GM23338 (cell line): ENCODE results near the gene TIMM10. TPM values are rescaled to one million over a fixed set of nuclear protein-coding genes. Genes with fewer than 3 reads are reported as not detected.

Source experiments
- ATAC-seq: fragments of 200-7000 bp; cut with Tn5 transposase; 3 replicates; pipeline ENCODE4 v1.9.1; 2020
- DNase-seq: peaks from one replicate; pipeline ENCODE4 v3.0.0-alpha.2; 2015; ENCODE audit warnings: low spot score
- H2AFZ ChIP-seq: fragments of 200-600 bp; sonication (generic); 2 replicates; pipeline ENCODE4 v1.8.0; 2016; ENCODE audit warnings: antibody characterized with exemption, mild to moderate bottlenecking, moderate library complexity
- H3F3A ChIP-seq: fragments of 200-600 bp; sonication (generic); replicated peaks from 2 replicates; pipeline ENCODE4 v1.8.0; 2017; ENCODE audit warnings: antibody characterized with exemption, mixed run types, low read depth
- H3K27ac ChIP-seq: fragments of 200-600 bp; sonication (generic); 2 replicates; pipeline ENCODE4 v1.6.1; 2016; ENCODE audit warnings: low read depth
- H3K27me3 ChIP-seq: fragments of 200-600 bp; sonication (generic); 2 replicates; pipeline ENCODE4 v1.8.0; 2016; ENCODE audit warnings: mild to moderate bottlenecking, mixed run types, moderate library complexity; ENCODE audit not compliant: insufficient read depth
- H3K36me3 ChIP-seq: fragments of 200-600 bp; sonication (generic); 2 replicates; pipeline ENCODE4 v1.8.0; 2016; ENCODE audit warnings: mild to moderate bottlenecking; ENCODE audit not compliant: insufficient read depth
- H3K4me1 ChIP-seq: fragments of 200-600 bp; sonication (generic); 2 replicates; pipeline ENCODE4 v1.8.0; 2016; ENCODE audit warnings: mild to moderate bottlenecking, moderate library complexity; ENCODE audit not compliant: insufficient read depth
- H3K4me2 ChIP-seq: fragments of 200-600 bp; sonication (generic); 2 replicates; pipeline ENCODE4 v1.7.1; 2017; ENCODE audit warnings: mixed run types
- H3K4me3 ChIP-seq: fragments of 200-600 bp; sonication (generic); 2 replicates; pipeline ENCODE4 v1.6.1; 2016; ENCODE audit warnings: mixed run types
- H3K79me2 ChIP-seq: fragments of 200-600 bp; sonication (generic); replicated peaks from 2 replicates; pipeline ENCODE4 v1.8.0; 2017; ENCODE audit warnings: mild to moderate bottlenecking; ENCODE audit not compliant: insufficient read depth
- H3K9me2 ChIP-seq: fragments of 200-600 bp; sonication (generic); 2 replicates; pipeline ENCODE4 v1.8.0; 2017; ENCODE audit not compliant: insufficient read depth
- H4K20me1 ChIP-seq: fragments of 200-600 bp; sonication (generic); replicated peaks from 2 replicates; pipeline ENCODE4 v1.8.0; 2017; ENCODE audit warnings: mild to moderate bottlenecking; ENCODE audit not compliant: insufficient read depth
- H3K27ac Mint-ChIP-seq: 2 replicates; pipeline ENCODE4 v1.8.0; 2020; ENCODE audit warnings: inconsistent platforms, mild to moderate bottlenecking, moderate library complexity, mixed read lengths
- H3K27me3 Mint-ChIP-seq: 3 replicates; pipeline ENCODE4 v1.8.0; 2022; ENCODE audit warnings: low read depth, mild to moderate bottlenecking, moderate library complexity, mixed read lengths, inconsistent platforms; ENCODE audit not compliant: insufficient read depth, poor library complexity
- H3K36me3 Mint-ChIP-seq: 3 replicates; pipeline ENCODE4 v1.8.0; 2021; ENCODE audit warnings: low read depth, mild to moderate bottlenecking, inconsistent platforms, moderate library complexity, mixed read lengths
- H3K4me1 Mint-ChIP-seq: 3 replicates; pipeline ENCODE4 v1.8.0; 2020; ENCODE audit warnings: mild to moderate bottlenecking, inconsistent platforms, mixed read lengths
- H3K4me3 Mint-ChIP-seq: 3 replicates; pipeline ENCODE4 v1.8.0; 2021; ENCODE audit warnings: moderate library complexity, mild to moderate bottlenecking, inconsistent platforms, mixed read lengths
- H3K9me3 Mint-ChIP-seq: 3 replicates; pipeline ENCODE4 v1.8.0; 2020; ENCODE audit warnings: moderate library complexity, mild to moderate bottlenecking, inconsistent platforms, mixed read lengths
- CREB1 ChIP-seq: fragments of 250-450 bp; sonication (Bioruptor Pico); IDR thresholded peaks from 2 replicates; pipeline ENCODE4 v1.5.0; 2020; ENCODE audit warnings: low read depth, mild to moderate bottlenecking, moderate library complexity
- CTCF ChIP-seq, 2 experiments: fragments of 200-600 bp in 1 of 2; sonication (generic) in 1 of 2; conservative IDR thresholded peaks; 2 replicates each; pipeline versions ENCODE4 v1.5.1 to v1.6.1; 2016 to 2017; ENCODE audit warnings: antibody characterized with exemption in 2 of 2, low read depth in 2 of 2, mild to moderate bottlenecking in 2 of 2, moderate library complexity in 1 of 2
- EZH2phosphoT487 ChIP-seq: fragments of 200-600 bp; sonication (generic); IDR thresholded peaks from one replicate; pipeline ENCODE4 v1.8.1; 2018; ENCODE audit warnings: antibody characterized with exemption; ENCODE audit not compliant: unreplicated experiment
- JUNB ChIP-seq: IDR thresholded peaks from one replicate; pipeline ENCODE4 v1.6.1; 2016; ENCODE audit warnings: antibody characterized with exemption; ENCODE audit not compliant: unreplicated experiment
- polyA plus RNA-seq: library from polyadenylated mRNA; unstranded; fragments of >200 nt; fragmentation: Nextera tagmentation; extraction: Ambion mirVana; gene quantifications from 2 replicates; pipeline ENCODE4 v1.2.1, GENCODE V29; 2016
- total RNA-seq: library from RNA; depleted of rRNA; stranded (reverse); fragments of >200 nt; shearing (Covaris generic); gene quantifications from 2 replicates; pipeline ENCODE4 v1.2.3, GENCODE V29; 2014

TIMM10 gene
- total and polyA plus RNA-seq, 2 experiments from 2014 or later, result 59.1 to 194 TPM

- H3K4me3 Mint-ChIP-seq, result peak overlapping the region; percentile 89
- Histone ChIP-seq H2AFZ (no peak overlapping the region), H3K27me3 (peaks cover 17% of the 10 kb centered on the region)
These were observed 17.1 kb downstream of the TIMM10 start for GRCh38 chr11:57513452-57513795.

GRCh38 chr11:57512646-57513451 lies 17.7 kb downstream of the TIMM10 start:
- H3K4me3 ChIP-seq, result peak overlapping the region; percentile 86
- peaks cover 11% of the 10 kb centered on the region for H3K27me3 Mint-ChIP-seq

More at GRCh38 chr11:57513452-57513795, 17.1 kb downstream of the TIMM10 start:
- Mint-ChIP-seq H3K36me3 (peaks cover 19% of the 10 kb centered on the region), H3K9me3 (no peaks in the 10 kb centered on the region), H3K27ac (no peak overlapping the region), H3K4me1 (peaks cover 26% of the 10 kb centered on the region), H3K27me3 (peaks cover 11% of the 10 kb centered on the region)
- H3F3A ChIP-seq, result peaks cover 9% of the 10 kb centered on the region; the same call in 1 of the 2 replicates
- TF ChIP-seq CREB1 (CRISPR knock-in tag) (no peak), EZH2phosphoT487 (no peak), CTCF (conservative IDR thresholded peaks at IDR 0.05; ENCODE audit: low read depth in 2 of 2) (no peak)
- no peaks in the 10 kb centered on the region for H3K36me3 ChIP-seq
- H3K9me2 ChIP-seq, result no peaks in the 10 kb centered on the region
- peak overlapping the region; percentile 97 for H3K4me2 ChIP-seq
- DNase-seq (no peak), ATAC-seq (no peak)
- peaks cover 11% of the 10 kb centered on the region for H3K4me1 ChIP-seq
- H3K4me3 ChIP-seq, result peak overlapping the region; percentile 86
- no peaks in the 10 kb centered on the region for H4K20me1 ChIP-seq
- peaks cover 31% of the 10 kb centered on the region for H3K79me2 ChIP-seq
- no peak overlapping the region for H3K27ac ChIP-seq

More at GRCh38 chr11:57512646-57513451, 17.7 kb downstream of the TIMM10 start:
- Mint-ChIP-seq H3K36me3 (peaks cover 19% of the 10 kb centered on the region), H3K4me3 (peak overlapping the region; percentile 89), H3K4me1 (peaks cover 26% of the 10 kb centered on the region), H3K9me3 (no peaks in the 10 kb centered on the region), H3K27ac (no peak overlapping the region)
- Histone ChIP-seq H3K4me1 (peaks cover 11% of the 10 kb centered on the region), H3K79me2 (peaks cover 31% of the 10 kb centered on the region), H3K27me3 (peaks cover 17% of the 10 kb centered on the region), H3F3A (peaks cover 9% of the 10 kb centered on the region; the same call in 1 of the 2 replicates), H3K9me2 (no peaks in the 10 kb centered on the region), H3K27ac (no peak overlapping the region), H4K20me1 (no peaks in the 10 kb centered on the region), H3K4me2 (peak overlapping the region; percentile 97), H3K36me3 (no peaks in the 10 kb centered on the region), H2AFZ (no peak overlapping the region)
- DNase-seq, result no peak
- ATAC-seq, result no peak
- 0 out of 4 replicates have a peak, but pooled peaks of 1 of the 2 experiments have one; percentile 5 for TF ChIP-seq CTCF (conservative IDR thresholded peaks at IDR 0.05; ENCODE audit: low read depth in 2 of 2)
- TF ChIP-seq JUNB, result no peak
